T-helper 22 cell (primary cell): ENCODE results near the gene CEACAM1.
"Not testable (repeated sequence)": the region's sequence is repeated elsewhere in the genome, so short reads cannot be mapped to it uniquely, and the experiment has no call there.

ENCODE experiments used
- DNase-seq: peaks from one replicate; pipeline ENCODE4 v3.0.0-alpha.2; 2020; ENCODE audit warnings: low read depth

CEACAM1 gene

DNA sequence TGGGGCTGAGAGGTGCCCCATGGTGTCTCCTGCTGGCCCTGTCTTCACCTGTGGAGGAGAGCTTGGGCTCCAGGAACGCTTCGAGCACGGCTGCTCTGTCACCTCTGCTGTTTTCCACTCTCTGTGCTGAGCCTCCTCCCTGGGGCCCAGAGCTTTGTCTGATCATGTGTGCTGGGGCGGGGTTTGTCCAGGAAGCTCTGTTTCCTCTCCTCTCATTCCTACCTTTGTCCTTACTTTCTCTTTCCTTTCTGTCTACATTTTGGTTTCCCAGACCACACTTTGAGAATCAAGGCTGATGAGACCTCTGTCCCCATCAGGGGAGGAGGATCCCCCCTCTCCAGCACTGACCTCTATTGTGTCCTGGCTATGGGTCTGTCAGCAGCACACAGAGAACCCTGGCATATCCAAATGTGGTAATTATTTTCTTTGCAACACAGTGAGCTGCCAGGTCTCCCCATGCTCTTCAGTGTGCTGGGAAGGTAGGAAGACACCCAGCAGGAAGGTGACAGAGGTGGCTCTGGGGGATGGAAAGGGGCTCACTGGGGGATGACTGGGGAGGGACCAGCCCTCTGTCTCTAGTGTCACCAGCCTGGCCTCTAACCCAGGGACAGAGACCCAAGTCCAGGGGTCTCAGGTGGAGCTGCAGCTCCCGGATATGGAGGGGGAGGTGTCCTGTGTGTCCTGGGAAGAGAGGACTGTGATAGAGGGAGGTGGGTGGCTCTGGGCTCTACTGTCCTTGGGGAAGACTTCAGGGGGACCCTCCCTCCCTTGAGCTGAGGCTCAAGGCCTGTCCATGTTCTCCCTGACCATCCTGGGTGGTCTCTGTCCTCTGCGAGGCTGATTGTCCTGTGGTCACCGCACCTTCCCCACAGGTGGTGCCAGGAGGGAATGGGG is at the start of gene CEACAM1:
Gene CEACAM1, minus strand, starts transcription at position 128 of the 894 bp plus-strand sequence. Its CDS starts 107 bp downstream, at position 21.
- peak; percentile 21 for DNase-seq

DNA sequence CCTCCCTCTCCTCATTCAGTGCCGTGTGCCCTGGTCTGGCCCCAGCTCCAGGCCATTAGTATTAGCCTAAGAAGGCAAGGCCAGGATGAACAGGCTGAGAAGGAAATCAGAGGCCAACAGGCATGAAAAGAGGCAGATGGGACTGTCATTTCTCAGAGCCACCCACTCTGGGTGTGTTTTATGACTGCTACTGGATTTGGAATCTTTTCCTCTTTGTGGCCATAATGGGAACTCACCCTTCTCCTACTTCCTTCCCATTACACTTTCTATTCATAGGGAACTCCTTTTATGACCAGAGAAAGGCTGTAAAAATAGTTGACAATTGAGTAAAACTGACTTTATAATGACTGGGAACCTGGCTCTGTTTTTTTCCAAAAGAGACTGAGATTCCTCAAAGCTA is 48.7 kb upstream of the CEACAM1 start:
- DNase-seq, result no peak

DNA sequence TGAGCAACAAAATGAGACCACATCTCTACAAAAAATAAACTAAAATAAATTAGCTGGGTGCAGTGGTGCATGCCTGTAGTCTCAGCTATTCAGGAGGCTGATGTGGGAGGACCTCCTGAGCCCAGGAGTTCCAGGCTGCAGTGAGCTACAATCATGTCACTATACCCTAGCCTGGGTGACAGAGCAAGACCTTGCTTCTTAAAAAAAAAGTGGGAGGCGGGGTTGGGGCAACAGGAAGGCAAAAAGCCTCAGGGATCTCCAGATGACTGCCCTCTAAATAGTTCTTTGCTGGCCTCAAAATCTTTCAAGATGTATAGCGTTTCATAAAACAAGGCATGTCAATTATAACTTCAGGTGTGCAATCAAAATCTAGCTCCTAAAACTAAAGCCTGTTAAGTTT is 48.0 kb upstream of the CEACAM1 start:
- DNase-seq, result no peak

- no peak for DNase-seq
These were observed 45.4 kb upstream of the CEACAM1 start for GRCh38 chr19:42573642-42574041.

GRCh38 chr19:42571116-42571515 is 42.8 kb upstream of the CEACAM1 start:
- no peak for DNase-seq

GRCh38 chr19:42569193-42569592 is 40.9 kb upstream of the CEACAM1 start:
- no peak for DNase-seq

GRCh38 chr19:42568006-42568405 is 39.7 kb upstream of the CEACAM1 start:
- no peak for DNase-seq

DNA sequence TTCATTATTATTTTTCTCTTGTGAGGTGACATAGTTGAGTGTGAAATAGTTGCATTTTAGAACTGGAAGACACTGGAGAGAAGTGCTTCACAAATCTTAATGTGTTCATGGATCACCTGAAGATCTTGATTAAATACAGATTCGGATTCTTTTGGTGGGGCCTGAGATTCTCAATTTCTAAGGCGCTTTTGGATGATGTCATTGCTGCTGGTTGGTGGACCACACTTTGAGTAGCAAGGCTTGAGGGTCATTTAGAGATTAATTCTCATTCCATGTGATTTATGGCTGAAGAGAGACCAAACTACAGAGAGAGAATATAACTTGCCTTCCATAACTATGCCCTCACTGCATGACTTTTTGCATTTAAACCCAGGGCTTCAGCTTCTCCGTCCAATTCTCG is 39.3 kb upstream of the CEACAM1 start:
- DNase-seq, result no peak

DNA sequence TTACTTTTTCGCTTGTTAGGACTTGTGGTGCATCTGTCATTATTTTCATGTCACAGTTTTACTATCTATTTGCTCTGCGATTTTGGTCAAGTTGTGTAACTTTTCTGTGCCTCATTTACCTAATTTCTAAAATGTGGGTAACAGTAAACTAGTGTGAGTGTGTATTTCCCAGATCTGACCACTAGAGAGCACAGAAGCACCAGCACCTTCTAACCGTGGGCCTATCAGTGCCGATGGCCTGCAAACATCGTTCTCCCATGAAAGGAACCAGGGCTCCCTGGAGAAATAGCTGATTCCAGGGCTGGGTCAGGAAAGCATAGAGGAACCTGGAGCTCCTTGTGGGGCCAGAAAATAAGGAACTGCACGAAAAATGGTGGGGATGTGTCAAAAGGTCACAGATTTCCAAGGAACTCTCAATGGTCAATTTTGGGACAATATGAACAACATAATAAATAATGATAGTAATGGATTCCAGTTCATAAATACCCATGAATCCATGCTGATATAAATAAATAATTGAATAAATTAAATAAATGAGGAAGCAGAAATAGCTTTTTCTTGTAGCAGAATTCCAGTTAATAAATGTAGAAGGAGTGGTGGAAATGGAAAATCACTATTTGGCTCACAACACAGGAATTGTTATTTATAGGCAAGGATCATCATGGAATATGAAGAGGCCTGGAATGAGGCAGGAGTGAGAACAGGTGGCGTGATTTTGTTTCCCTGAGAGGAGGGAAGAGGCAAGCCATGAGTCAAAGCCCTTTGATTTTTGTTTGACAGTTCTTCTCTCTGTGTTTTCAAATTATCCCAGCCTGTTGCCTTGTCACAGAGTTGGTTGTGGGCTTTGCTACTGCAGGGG is 35.3 kb upstream of the CEACAM1 start:
- DNase-seq, result no peak

DNA sequence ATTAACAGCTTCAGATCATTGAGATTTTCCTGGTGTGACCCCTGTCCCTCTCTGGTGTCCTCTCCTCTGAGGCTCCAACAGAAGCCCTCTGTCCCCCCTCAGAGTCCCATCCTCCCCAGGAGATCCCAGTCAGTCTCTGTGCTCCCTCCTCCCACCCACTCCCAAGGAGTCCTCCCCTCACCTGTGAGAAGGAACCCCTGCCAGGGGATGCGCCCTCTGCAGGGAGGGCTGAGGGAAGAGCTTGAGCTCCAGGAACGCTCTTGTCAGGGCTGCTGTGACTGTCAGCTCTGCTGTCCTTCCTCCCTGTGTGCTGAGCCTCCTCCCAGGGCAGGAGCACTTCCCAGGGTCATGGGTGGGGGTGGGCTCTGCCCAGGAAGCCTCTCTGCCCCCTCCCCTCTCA is 33.2 kb upstream of the CEACAM1 start:
- DNase-seq, result no peak

- no peak for DNase-seq
These were observed 32.5 kb upstream of the CEACAM1 start for GRCh38 chr19:42560731-42561130.

DNA sequence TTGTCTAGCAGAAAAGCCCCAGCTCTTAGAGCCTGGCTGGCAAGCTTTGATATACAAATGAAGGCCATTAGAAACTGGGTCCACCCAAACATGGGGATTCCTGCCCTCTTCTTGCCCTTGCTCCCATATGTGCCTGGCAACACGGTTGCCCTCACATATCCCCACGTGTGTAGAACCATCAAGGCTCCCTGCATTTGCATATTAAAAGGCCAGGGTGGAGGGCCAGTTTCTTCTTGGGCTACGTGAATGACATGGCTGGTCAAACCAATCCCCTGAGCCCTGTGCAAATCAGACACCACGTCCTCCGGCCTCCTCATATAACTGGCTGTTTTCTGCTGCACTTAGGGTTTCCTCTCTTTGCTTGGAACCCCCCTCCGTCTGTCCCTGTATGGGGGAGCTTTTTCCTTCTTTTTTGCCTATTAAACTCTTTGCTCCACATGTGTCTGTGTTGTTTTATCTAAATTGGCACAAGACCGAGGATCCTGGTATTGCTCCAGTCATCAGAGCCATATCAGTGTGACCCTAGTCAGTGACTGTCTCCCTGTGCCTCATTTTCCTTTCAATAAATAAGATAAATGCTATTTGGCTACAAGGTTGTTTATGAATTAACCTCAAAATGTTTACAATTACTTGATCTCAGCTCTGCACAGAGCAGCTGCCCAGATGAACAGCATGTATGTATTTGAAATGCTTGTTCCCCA is 30.3 kb upstream of the CEACAM1 start:
- no peak for DNase-seq

- DNase-seq, result not testable (repeated sequence)
These were observed 29.1 kb upstream of the CEACAM1 start for GRCh38 chr19:42557386-42557871.

DNA sequence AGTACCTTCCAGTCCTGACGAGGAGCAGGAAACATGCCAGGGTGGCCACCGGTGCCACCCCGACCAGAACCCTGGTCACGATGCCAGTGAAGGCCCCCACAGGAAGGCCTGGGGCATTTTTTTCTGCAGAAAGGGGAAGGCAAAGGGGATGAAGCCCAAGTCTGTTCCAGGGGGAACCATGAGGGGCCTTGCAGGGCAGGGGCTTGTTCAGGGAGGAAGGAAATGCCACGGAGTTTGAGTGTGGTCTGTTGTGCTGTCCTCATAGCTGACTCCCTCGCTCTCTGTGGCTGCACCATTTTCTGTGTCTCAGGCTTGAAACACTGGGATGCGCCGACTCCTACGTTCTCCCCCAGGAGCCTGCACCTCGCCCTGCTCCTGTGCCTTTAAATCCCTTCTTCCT is 27.5 kb upstream of the CEACAM1 start:
- DNase-seq, result no peak

- no peak for DNase-seq
These were observed 27.0 kb upstream of the CEACAM1 start for GRCh38 chr19:42555317-42555716.

DNA sequence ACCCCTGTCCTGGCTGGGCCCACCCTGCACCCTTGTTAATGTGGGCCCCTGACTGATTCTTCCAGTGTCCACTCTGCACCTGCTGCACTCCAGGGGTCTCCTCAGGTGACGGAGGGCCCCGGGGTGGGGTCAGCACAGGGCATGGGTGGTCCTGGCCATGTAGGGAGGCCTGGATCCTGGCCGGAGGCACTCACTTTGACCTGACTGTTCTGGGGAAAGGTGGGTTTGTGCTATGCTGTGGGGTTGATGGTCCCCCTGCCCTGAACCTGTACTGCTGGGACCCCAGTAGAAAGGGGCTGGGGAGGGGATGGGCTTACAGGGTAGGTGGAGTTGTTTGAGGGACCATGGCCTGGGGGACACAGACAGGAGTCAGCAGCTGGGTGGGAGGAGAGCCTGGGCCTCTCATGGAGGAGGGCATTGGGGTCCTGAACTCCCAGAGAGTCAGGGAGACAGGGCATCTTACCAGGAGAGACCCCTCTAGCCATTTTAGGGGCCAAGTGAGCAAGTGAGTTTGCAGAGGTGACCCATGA is 25.8 kb upstream of the CEACAM1 start:
- DNase-seq, result no peak

GRCh38 chr19:42553292-42554045 is 25.2 kb upstream of the CEACAM1 start:
- no peak for DNase-seq

DNA sequence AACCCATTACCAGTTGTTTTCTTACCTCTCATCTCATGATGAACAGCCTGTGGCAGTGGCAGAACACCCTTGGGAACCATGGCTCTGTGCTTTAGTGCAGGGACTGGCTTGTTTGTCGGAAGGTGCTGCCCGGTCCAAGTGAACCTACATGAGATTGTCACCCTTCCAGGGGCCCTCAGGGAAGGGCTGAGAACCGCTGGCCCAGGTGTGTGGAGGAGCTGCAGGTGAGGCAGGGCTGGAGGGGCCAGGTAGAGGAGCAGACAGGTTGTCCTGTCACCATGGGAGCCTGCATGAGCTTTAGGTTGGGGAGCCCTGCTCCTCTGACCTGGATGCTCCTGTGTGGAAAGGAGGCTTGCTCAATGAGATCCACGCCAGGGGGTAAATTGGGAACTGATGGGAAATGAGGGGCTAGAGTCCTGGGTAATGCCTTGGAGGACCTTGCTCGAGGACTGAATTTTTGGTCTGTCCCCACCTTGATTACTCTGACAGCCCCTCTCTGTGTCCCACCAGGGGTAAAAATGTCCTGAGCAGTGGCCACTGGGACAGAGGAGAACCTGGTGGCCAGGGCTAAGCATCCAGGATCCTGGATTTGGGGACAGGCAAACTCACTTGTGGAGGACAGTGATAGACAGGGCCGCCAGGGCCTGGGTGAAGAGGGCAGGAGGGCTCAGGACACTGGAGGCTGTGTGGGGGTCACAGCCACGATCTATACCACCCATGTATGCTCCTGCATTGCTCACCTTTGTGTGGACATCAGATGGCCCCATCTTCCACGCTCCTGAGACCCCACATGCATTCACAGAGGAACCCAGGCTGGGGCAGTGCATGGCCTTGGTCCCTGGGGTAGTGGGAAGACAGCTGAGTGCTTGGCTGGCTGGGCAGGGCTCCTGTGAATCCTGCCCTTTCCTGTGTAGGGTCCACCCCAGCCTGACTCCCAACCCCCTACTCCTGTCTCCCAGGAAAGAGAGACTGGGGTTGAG is 24.1 kb upstream of the CEACAM1 start:
- DNase-seq, result no peak

- not testable (repeated sequence) for DNase-seq
These were observed 22.2 kb upstream of the CEACAM1 start for GRCh38 chr19:42550521-42550920.

DNA sequence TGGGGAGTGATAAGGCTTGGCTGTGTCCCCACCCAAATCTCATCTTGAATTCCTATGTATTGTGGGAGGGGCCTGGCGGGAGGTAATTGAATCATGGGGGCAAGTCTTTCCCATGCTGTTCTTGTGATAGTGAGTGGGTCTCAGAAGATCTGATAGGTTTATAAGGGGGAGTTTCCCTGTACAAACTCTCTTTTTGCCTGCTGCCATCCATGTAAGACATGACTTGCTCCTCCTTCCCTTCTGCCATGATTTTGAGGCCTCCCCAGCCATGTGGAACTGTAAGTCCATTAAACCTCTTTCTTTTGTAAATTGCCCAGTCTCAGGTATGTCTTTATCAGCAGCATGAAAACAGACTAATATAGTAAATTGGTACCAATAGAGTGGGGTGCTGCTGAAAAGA is 20.8 kb upstream of the CEACAM1 start:
- not testable (repeated sequence) for DNase-seq
